GM19025 (cell line): Measurements from ENCODE around the gene ZAP70.

Source experiments
- ATAC-seq: cut with Tn5 transposase; IDR thresholded peaks from one replicate; pipeline ENCODE4 v1.9.1; 2021; ENCODE audit warnings: mild to moderate bottlenecking, low read depth, moderate library complexity; ENCODE audit not compliant: unreplicated experiment

Gene ZAP70

DNA sequence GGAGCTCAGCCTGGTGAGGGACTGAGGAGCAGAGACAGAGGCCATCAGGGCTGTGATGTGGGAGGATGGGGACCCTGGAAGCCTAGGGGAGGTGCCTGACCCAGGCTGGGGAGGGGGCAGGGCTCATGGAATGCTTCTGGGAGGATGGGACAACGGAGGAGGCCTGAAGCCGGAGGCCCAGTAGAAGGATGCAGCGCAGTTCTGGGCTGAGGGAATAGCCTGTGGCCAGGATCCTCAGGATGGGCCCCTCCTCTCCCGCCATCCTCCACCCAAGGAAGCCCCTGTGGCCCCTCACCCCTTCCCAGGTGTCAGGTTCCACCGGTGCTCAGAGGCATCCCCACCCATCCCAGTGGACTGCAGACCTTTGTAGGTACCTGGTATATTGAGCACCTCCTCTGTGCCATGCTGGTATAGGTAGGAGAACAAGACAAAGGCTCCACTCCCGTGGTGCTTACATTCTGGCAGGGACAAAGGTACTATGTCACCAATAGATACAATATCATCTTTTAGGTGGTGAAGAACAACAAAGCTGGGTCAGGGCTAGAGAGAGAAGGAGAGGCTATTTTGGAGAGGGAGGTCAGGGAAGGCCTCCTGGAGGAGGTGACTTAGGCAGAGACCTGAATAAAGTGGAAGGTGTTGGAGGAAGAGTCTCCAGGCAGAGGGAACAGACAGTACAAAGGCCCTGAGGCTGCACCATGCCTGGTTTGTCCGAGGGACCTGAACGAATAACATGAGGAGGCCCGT, 2.7 kb downstream of the ZAP70 start:
- ATAC-seq: no peak

DNA sequence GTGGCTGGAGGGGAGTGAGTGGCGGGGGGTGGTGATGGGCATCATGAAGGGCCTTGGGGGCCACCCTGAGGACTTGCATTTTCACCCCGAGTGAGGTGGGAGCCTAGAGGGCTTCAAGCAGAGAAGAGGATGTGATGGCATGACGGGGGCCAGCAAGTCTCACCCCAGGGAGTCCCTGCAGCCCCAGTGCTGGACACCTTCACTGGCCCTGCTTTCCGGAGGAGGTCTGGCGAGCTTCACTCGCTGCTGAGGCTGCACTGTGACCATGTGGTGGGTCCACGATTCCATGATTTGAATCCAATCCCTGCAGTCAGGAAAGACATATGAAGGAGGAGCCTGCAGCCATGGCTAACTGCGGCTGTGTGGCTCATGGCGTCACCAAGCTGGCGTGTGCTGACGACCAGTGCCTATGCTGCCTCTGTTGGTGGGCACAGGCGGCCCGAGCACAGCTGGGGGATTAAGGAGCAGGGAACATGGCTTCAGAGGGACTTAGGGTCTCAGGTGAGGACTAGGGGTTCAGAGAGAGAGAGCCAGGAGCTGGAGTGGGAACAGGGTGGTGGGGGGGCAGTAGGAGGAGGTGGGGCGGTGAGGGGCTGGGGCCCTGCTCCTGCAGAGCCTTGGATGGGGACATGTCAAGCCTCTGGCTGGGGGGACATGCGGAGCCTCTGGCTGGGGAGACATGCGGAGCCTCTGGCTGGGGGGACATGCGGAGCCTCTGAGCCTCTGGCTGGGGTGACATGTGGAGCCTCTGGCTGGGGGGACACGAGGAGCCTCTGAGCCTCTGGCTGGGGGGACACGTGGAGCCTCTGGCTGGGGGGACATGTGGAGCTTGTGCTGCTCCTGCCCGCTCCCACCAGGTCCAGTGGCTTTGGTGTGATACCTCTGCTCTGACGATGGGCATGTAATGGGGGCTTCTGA, 3.6 kb downstream of the ZAP70 start:
- ATAC-seq: no peak

DNA sequence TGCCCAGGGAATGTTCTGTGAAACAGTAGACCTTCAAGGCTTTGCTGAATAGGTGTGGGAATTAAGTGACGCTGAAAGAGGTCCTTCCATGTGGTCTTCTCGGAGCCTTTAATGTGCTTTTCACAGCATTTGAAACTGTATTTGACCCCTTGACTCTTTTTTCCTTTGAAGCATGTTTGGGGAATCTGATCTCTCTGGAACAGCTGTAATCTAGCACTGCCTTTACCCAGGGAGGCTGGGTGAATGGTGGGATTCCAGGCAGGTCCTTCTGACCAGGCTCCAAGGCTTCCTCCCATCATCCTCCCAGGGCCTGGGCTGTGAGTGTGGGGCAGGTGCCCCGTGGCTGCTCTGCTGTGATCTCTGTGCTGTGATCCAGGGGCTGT, 4.2 kb downstream of the ZAP70 start:
- no peak for ATAC-seq

DNA sequence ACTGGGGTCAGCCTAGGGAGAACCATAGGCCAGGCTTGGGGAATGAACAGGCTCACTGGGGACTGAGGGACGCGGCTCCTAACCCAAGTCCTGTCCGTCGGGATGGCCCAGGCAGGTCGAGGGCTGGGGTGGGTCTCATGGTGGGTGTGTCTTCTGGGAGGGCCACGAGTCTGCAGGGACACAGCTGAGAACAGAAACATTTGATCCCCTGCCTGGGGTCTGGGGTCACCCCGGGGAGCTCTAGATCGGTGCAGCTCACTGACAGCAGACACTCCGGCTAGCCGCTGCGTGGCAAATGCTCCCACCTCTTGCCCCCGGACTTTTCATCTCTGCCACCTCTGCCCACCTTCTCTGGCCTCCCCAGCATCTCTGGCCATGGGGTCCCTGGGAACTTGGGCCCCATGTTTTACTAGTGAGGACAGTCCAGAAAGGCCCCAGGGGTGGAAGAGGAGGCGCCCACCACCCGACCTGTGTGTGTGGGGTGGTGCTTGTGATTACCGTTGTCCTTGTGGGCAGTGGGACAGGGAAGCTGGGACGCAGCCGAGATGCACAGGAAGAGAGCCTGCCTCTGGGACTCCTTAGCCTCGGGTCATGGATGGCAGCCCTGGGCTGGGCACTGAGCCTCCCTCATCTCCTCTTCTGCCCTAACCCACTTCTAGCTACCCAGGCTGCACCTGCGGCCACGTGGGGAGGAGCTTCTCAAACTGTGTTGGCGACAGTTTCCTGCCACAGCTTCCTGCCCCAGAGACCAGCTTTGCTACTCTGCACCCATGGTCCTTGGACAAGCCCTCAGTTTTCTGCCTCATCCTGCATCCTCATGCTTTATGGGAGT, 4.9 kb downstream of the ZAP70 start:
- peak; percentile 71 for ATAC-seq

- ATAC-seq: no peak
These were observed 5.6 kb downstream of the ZAP70 start for GRCh38 chr2:97718942-97719341.

- ATAC-seq: no peak
These were observed 6.2 kb downstream of the ZAP70 start for GRCh38 chr2:97719362-97720155.

GRCh38 chr2:97720746-97721145, 7.4 kb downstream of the ZAP70 start:
- no peak for ATAC-seq

DNA sequence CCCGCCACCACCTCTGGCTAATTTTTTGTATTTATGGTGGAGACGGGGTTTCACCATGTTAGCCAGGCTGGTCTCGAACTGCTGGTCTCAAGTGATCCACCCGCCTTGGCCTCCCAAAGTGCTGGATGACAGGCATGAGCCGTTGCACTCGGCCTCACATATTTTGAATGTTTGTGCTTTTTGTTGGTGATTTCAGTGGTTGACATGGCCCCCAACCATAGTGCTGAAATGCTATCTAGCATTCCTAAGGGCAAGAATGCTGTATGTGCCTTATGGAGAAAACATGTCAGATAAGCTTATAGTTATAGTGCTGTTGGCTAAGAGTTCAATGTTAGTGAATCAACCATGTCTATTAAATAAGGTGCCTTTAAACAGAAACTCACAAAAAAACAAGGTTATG, 8.9 kb downstream of the ZAP70 start:
- no peak for ATAC-seq

- ATAC-seq: no peak
These were observed 10.0 kb downstream of the ZAP70 start for GRCh38 chr2:97723156-97724072.

DNA sequence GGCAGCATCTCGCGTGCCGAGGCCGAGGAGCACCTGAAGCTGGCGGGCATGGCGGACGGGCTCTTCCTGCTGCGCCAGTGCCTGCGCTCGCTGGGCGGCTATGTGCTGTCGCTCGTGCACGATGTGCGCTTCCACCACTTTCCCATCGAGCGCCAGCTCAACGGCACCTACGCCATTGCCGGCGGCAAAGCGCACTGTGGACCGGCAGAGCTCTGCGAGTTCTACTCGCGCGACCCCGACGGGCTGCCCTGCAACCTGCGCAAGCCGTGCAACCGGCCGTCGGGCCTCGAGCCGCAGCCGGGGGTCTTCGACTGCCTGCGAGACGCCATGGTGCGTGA, 10.7 kb downstream of the ZAP70 start:
- ATAC-seq: no peak

GRCh38 chr2:97724501-97724900, 11.1 kb downstream of the ZAP70 start:
- ATAC-seq: no peak

DNA sequence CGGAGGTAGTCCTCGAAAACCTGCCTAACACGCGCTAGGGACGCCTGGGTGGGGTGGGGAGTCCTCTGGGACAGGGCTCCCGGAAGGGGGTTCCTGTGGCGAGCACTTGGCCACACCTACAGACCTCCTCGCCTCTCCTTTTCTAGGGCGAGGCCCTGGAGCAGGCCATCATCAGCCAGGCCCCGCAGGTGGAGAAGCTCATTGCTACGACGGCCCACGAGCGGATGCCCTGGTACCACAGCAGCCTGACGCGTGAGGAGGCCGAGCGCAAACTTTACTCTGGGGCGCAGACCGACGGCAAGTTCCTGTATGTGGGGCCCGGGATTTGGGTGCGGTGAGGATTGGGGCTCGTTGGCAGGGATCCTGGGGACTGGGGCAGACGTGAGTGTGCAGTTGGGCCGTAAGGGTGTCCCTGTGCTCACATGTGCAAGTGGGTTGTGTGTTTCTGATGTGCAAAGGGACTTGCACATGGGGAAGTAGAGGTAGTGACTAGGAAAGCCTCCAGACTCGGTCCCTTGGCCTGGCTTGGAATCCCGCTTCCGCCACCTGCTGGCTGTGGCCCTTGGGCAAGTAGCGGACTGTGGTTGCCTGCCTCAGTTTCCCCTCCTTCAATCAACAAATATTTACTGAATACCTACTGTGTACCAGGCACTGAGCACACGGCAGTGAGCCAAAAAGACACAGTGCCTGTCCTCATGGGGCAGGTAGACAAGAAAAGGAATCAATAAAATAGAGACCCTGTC, 11.7 kb downstream of the ZAP70 start:
- no peak for ATAC-seq

DNA sequence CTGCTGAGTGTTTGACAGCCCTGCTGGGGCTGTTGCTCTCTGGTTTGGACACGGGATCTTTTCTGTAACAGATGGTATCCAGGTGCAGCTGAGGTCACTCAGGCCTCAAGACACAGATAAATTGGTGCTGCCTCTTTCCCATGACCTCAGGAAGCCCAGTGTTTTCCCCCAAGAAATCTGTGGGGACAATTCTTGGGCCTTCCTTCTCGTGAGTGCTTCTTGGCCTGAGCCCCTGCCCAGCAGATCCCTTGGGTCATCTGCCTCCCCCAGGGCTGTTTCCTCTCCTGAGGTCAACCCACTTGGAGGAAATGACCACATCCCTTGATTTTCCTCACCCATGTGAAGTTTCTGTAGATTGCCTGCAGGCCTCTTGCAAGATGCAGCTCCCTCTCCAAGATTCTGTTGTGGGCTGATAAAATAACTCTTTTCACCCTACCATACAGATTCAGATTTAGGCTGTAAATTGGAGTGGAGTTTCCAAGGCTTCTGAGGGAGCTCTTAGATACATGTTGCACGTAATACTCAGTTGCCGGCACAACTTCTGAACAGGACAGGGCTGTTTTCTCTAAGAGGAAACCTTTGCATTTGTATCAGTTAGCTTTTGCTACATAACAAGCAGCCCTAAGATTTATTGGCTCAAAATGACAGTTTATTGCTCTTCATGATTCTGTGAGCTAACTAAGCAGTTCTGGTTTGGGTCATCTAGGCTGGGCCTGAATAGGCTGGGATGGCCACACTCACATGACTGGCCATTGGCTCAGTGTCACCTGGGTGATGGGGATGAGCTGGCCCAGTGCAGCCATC, 13.1 kb downstream of the ZAP70 start:
- ATAC-seq: no peak

GRCh38 chr2:97727296-97727695, 13.9 kb downstream of the ZAP70 start:
- no peak for ATAC-seq

DNA sequence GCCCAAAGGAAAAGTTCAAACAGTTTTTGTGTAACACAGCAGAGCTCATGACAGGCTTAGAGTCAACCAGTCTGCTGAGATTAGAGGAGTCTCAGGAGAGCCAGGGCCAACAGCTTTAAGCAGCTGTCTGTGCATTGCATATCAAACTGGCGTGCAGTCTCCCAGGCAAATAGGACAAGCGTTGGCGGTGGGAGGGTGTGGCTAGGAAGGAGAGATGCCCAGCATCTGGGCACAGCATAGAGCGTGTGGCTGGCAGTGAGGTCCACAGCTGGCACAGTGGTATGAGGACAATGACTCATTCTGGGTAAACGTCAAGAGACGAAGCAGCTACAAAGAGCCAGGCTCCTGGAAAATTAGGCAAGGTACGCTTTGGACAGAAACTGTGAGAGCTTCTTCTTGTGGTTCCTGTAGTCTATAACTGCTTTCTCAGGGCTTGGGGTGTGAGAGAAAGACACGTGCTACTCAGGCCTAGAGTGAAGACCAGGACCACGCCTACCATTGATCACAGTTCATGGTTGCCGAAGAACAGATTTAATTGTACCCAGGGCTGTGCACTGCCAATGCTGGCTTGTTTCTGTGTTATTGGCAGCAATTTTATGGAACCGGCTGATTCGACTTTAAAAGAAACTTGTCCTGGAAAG, 14.8 kb downstream of the ZAP70 start:
- ATAC-seq: no peak

GRCh38 chr2:97730245-97730644, 16.9 kb downstream of the ZAP70 start:
- no peak for ATAC-seq

DNA sequence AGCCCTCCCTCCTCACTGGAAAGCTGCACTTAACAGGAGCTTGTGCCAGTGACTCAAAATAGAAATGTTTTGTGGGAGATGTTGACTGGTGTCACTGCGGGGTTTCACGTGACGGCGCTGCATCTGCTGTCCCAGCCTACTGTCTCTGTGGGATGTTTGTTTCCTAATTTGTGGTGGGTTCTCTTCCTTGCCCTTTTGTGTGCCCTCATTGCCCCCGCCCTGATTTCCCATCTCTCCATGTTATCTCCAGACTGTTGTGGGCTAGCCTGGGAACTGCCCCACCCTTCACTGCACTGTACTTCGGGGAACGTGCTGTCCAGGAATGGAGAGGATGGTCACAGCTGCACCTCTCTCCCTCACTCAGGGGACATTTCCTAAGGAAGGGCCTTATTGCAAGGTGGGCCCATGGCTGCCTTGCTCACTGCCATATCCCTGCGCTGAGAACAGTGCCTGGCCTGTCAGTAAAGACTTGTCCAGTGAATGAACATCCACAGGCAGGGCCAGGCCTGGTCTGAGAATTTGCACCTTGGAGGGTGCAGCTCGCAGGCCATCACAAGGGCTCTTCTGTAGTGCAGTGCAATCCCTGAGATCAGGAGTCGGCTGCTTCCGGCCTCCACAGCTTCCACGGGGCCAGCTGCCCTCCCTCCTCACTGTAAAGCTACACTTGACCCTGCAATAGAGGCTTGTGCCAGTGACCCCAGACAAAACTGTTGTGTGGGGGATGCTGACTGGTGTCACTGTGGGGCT, 18.1 kb downstream of the ZAP70 start:
- ATAC-seq: no peak
